Renal cortex interstitium (tissue), 3 donors: Measurements from ENCODE around the gene SERPINA7. TPM values are rescaled to one million over a fixed set of nuclear protein-coding genes. Genes with fewer than 3 reads are reported as not detected.

Experiments
- polyA plus RNA-seq, 3 donors: library from polyadenylated mRNA; unstranded; fragments of 120-200 nt; gene quantifications; one replicate each; pipeline ENCODE4 v1.2.1, GENCODE V29; 2013; ENCODE audit not compliant: insufficient read length in 3 of 3

Gene SERPINA7
- polyA plus RNA-seq, 3 donors, result 0.21 to 0.28 (median 0.23) TPM

Other genes with a start within 250 kb of the SERPINA7 start
- gene NRK, start 216.2 kb downstream of the SERPINA7 start, polyA plus RNA-seq, result 10 to 100 TPM; 13.8 to 15.5 (median 14.4) TPM
- gene PWWP3B, start 129.6 kb upstream of the SERPINA7 start, polyA plus RNA-seq, result 1 to 10 TPM; 2.3 to 3.0 (median 2.7) TPM